HL-60/S4 (cell line): ENCODE results near the gene RGSL1.

Source experiments
- in situ Hi-C: fragments of 300-500 bp; cut with MboI; formaldehyde crosslinking; loops from 2 replicates; pipeline ENCODE4 v1.14.3; 2022; ENCODE audit warnings: low sequenced_read_pairs

The RGSL1 gene

GRCh38 chr1:182450087-182450486 is at the start of gene RGSL1:
RGSL1 (plus strand) TSS chr1:182450146; CDS start chr1:182450166, 20 bp downstream.
- in situ Hi-C loops: loop anchor here (10.0 kb wide), 1 partner anchor 65 kb away; no protein-coding TSS in a partner anchor

DNA sequence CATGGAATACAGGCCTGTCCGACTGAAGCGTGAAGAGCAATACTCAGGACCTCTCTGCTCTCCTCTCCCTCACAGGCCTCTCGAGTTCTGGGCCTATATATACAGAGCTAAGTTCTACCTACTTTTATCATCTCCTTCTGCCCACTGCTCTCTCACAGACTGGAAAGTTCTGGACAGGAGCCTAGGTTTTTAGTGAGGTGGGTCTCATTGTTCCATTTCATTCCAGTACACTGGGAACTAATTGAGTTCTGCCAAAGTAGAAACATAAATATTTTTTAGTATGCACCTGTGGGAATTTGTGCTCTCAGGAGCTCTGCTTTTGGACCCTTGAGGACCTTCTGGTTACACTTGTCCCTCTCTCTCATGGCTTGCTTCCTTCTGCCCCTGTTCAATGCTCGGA is 49.4 kb upstream of the RGSL1 start, which contains the start of gene TEDDM1:
Gene TEDDM1 (minus strand): TSS at position 101 of the 400 bp plus-strand sequence. CDS start 182 bp downstream, outside the sequence.
- in situ Hi-C loops: loop anchor here (25.0 kb wide), 1 partner anchor 913 kb away; the partner anchor contains the start of gene CACNA1E

GRCh38 chr1:182404781-182405180 is 45.2 kb upstream of the RGSL1 start:
- in situ Hi-C loops: loop anchor here (25.0 kb wide), 1 partner anchor 917 kb away; the partner anchor contains the start of gene CACNA1E

GRCh38 chr1:182405578-182405977 is 44.4 kb upstream of the RGSL1 start:
- in situ Hi-C loops: loop anchor here (25.0 kb wide), 1 partner anchor 918 kb away; the partner anchor contains the start of gene CACNA1E

DNA sequence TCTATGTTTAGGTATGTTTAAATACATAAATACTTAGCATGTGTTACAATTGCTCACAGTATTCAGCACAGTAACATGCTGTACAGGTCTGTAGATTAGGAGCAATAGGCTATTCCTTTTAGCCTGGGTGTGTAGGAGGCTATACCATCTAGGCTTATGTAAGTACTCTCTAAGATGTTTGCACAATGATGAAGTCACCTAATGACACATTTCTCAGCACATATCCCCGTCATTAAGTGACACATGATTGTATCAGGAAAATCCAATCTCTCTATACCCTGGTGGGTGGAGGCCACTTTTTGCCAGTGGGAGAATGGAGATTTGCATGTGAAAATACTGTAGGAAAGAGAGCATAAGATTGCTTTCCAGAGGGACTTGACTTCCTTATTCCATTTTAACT is 43.9 kb upstream of the RGSL1 start:
- in situ Hi-C loops: loop anchor here (25.0 kb wide), 1 partner anchor 919 kb away; the partner anchor contains the start of gene CACNA1E

DNA sequence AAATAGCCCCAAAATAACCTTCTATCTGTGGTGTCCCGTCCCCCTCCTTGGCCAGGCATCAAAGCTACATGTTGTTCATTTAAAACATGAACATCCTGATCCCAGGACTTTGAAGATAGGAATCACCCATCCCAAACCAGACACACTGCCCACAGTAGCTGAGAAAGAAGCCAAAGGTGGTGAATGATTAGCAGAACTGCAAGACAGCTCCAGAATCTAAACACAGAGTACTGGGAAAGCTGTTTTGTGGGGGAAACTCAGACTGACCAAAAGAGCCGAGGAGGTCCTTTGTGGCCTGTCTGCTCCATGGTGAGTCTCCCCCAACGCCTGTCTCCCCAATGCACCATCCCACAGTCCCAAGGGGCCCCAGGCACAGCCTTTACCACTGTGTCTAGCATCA is 42.2 kb upstream of the RGSL1 start:
- in situ Hi-C loops: loop anchor here (25.0 kb wide), 1 partner anchor 920 kb away; the partner anchor contains the start of gene CACNA1E

DNA sequence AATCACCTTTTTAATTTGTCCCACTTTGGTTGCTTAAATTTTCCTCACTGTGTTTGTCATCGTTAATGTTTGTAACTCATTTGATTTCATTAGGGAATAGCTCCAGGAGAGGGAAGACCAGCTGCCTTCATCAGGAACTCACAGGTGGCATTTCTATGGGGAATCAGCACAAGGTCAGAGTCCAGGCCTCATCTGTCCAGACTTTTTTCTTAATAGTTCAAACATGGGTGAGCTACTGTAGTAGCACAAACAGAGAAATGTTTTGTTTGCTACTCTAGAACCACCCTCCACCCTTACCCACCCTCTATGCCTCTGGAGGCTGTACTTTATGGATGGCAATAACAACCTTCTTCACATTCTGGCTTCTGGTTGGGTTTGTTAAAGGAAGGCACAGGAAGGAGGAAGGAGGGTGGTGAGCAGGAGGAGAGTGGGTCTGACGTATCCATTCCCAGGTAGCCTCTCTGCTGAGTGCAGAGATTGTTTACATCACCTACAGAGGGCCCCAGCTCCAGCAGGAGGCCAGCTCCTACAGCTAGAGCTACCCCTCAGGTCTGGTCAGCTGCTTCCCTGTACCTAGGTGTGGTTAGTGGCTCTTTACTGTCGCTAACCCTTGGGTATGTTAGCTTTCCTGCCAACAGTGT is 41.4 kb upstream of the RGSL1 start:
- in situ Hi-C loops: loop anchor here (25.0 kb wide), 1 partner anchor 921 kb away; the partner anchor contains the start of gene CACNA1E

GRCh38 chr1:182410138-182410537 is 39.8 kb upstream of the RGSL1 start:
- in situ Hi-C loops: loop anchor here (25.0 kb wide), 1 partner anchor 923 kb away; the partner anchor contains the start of gene CACNA1E

DNA sequence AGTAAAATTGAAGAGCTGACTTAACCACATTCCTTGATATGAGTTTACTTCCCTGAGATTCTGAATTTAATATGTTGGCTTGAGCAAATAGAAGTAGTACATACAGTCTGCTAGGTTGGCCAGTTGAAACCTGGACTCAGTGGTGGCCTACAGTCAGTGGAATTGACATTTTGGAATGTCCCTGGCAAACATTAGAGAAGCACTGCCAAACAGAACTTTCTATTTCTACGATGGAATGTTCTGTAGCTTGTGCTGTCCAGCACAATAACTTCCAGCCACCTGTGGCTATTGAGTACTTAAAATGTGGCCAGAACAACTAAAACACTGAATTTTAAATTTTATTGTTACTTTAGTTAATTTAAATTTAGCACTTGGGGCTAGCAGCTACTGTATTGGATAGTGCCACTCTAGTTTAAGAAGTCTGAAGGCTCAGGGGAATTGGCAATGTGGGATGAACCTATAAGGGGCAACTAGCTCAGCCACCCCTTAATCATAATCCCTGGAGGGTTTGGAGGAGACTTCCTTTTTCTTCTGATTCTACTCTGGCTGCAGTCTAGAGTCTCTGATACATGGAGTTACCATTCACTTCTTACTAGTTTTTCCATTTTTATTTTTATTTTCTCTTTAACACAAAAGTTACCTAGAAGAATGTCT is 39.2 kb upstream of the RGSL1 start:
- in situ Hi-C loops: loop anchor here (25.0 kb wide), 1 partner anchor 923 kb away; the partner anchor contains the start of gene CACNA1E

GRCh38 chr1:182413486-182413885 is 36.5 kb upstream of the RGSL1 start:
- in situ Hi-C loops: loop anchor here (25.0 kb wide), 1 partner anchor 926 kb away; the partner anchor contains the start of gene CACNA1E

- in situ Hi-C loops: loop anchor here (25.0 kb wide), 1 partner anchor 927 kb away; the partner anchor contains the start of gene CACNA1E
These were observed 36.0 kb upstream of the RGSL1 start for GRCh38 chr1:182413969-182414368.

DNA sequence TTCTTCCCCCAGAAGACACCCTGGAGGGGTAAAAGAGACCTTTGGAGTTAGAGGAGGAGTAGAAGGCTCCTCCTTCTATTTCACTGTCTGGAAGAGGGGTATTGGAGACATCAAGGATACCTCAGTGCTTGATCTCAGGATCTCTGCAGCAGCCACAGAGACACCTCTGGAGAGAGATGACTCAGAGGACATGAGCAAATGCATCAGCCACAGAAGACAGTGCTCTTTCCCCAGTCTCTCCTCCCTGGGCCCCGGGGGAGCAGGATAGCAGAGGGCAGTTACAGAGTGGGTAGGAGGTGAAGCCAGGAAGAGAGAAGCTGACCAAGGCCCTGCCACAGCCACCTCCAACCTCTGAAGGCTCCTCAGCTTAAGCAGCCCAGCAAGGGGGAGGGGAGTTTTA is 34.2 kb upstream of the RGSL1 start:
- in situ Hi-C loops: loop anchor here (25.0 kb wide), 1 partner anchor 928 kb away; the partner anchor contains the start of gene CACNA1E

DNA sequence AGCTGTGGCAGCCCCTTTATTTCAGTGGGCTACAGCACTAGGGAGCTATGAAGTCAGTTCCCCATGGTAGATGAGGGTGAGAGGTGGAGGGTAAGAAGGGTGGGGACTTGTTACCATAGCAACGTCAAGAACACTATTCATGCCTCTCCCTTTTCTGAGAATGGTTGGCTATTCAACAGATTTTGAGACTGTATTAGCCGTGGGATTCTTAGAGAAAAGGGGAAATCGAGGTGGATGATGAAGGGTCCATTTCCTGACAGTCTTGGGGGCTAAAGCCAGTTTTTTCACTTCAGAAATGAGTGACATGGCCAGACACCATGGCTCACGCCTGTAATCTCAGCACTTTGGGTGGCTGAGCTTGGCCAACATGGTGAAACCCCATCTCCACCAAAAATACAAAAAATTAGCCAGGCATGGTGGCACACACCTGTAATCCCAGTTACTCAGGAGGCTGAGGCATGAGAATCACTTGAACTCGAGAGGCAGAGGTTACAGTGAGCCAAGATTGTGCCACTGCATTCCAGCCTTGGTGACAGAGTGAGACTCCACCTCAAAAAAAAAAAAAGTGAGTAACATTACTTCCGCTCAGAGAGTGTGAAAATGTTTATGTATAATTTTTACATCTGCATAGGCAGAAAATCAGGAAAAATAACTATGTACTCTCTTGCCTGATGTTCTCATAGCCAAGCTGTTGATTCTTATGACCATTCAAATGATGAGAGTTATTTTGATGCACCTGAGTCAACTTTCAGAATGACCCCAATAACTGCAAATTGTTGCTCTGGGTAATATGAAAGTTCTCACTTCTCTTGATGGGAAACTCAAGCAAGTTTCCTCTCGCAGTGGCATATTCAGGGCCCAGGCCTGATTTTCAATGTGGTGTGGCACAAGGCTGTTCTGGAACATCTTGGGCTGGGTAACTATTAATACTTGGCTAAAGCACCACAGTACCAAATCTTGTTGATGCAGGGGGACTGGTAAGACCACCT is 23.2 kb upstream of the RGSL1 start:
- in situ Hi-C loops: no loop called here

DNA sequence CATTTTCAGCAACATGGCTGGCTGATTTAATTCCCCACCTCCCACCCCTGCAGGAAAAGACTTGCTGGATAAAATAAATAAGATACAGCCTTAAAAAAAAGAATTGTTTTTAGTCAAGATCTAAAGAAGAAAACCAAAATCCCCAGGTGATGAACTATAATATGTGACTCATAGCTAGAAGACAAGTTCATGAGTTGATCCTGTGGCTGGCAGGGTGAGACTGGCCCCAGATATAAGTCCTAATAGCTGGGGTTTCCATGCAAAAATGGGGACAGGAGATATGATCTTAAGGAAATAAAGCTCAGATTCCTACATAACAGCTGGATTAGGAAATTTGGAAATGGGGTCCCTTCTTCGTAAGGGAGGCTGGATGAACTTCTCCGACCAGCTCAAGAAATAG is 21.9 kb upstream of the RGSL1 start:
- in situ Hi-C loops: no loop called here

DNA sequence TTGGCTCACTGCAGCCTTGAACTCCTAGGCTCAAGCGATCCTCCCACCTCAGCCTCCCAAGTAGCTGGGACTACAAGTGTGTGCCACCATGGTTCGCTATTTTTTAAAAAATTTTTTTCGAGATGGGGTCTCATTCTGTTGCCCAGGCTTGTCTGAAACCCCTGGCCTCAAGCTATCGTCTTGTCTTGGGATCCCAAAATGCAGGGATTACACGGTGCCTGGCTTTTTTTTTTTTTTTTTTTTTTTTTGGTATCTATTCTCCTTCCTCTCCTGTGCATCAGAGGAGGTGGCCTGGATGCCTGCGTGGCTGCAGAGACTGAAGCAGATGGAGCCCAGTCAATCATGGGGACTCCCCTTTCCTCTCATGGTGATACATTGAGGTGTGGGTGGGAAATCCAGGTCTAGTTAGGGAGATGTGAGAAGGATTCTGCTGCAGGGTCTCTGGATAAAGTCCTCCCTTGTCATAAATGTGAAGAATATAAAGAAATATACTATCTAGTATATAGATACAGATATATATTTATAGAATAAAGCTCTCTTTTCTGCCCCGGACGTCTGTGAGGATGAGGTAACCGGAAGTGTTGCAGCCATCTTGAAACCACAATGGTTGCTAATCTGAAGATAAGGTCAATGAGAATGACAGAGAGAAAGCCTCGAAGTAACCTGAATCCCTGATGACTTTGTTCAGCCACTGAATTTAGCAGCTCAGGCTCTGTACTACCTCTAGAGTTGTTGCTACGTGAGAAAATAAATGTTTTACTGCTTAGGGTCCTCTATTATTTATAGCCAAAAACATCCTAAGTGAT is 19.5 kb upstream of the RGSL1 start:
- in situ Hi-C loops: no loop called here

- in situ Hi-C loops: no loop called here
These were observed 18.7 kb upstream of the RGSL1 start for GRCh38 chr1:182431278-182431677.

GRCh38 chr1:182433580-182433979 is 16.4 kb upstream of the RGSL1 start:
- in situ Hi-C loops: no loop called here

GRCh38 chr1:182438326-182438725 is 11.6 kb upstream of the RGSL1 start:
- in situ Hi-C loops: no loop called here

- in situ Hi-C loops: loop anchor here (10.0 kb wide), 2 partner anchors 153 to 343 kb away; partner anchors contain the start of gene NPL
These were observed 8.2 kb upstream of the RGSL1 start for GRCh38 chr1:182441719-182442118.
